Ovary (tissue), 3 donors: ENCODE results near the gene IL2.

Source experiments
- EP300 ChIP-seq: sonication (generic); formaldehyde crosslinking; IDR thresholded peaks from one replicate; pipeline ENCODE4 v1.6.1; 2017; ENCODE audit warnings: antibody characterized with exemption
- POLR2A ChIP-seq: fragments of 450-650 bp; IDR thresholded peaks from one replicate; pipeline ENCODE4 v1.6.1; 2017; ENCODE audit warnings: antibody characterized with exemption, mild to moderate bottlenecking, moderate library complexity
- TF ChIP-seq, protein P1 (sequence below), 3 donors: fragments of 450-650 bp in 2 of 3; fragments of 200-600 bp in 1 of 3; IDR thresholded peaks; one replicate each; pipeline versions ENCODE4 v1.5.1 to v1.8.0; 2016 to 2022; ENCODE audit warnings: antibody characterized with exemption in 3 of 3, mild to moderate bottlenecking in 1 of 3
- donor health status: DM: no; HTN: no; CAD: no.

GRCh38 chr4:122483481-122483880, 27.0 kb upstream of the IL2 start:
- TF ChIP-seq, protein P1, sequence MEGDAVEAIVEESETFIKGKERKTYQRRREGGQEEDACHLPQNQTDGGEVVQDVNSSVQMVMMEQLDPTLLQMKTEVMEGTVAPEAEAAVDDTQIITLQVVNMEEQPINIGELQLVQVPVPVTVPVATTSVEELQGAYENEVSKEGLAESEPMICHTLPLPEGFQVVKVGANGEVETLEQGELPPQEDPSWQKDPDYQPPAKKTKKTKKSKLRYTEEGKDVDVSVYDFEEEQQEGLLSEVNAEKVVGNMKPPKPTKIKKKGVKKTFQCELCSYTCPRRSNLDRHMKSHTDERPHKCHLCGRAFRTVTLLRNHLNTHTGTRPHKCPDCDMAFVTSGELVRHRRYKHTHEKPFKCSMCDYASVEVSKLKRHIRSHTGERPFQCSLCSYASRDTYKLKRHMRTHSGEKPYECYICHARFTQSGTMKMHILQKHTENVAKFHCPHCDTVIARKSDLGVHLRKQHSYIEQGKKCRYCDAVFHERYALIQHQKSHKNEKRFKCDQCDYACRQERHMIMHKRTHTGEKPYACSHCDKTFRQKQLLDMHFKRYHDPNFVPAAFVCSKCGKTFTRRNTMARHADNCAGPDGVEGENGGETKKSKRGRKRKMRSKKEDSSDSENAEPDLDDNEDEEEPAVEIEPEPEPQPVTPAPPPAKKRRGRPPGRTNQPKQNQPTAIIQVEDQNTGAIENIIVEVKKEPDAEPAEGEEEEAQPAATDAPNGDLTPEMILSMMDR (IDR thresholded peaks at IDR 0.05) = no peak
- TF ChIP-seq POLR2A (no peak), EP300 (no peak)
